HG02885 (cell line): ENCODE measurements around the gene FZD2.
"Not testable (repeated sequence)": the region's sequence is repeated elsewhere in the genome, so short reads cannot be mapped to it uniquely, and the experiment has no call there.

ENCODE experiments used
- ATAC-seq: cut with Tn5 transposase; IDR thresholded peaks from one replicate; pipeline ENCODE4 v1.9.1; 2021; ENCODE audit warnings: mild to moderate bottlenecking; ENCODE audit not compliant: unreplicated experiment, poor library complexity

FZD2 gene

DNA sequence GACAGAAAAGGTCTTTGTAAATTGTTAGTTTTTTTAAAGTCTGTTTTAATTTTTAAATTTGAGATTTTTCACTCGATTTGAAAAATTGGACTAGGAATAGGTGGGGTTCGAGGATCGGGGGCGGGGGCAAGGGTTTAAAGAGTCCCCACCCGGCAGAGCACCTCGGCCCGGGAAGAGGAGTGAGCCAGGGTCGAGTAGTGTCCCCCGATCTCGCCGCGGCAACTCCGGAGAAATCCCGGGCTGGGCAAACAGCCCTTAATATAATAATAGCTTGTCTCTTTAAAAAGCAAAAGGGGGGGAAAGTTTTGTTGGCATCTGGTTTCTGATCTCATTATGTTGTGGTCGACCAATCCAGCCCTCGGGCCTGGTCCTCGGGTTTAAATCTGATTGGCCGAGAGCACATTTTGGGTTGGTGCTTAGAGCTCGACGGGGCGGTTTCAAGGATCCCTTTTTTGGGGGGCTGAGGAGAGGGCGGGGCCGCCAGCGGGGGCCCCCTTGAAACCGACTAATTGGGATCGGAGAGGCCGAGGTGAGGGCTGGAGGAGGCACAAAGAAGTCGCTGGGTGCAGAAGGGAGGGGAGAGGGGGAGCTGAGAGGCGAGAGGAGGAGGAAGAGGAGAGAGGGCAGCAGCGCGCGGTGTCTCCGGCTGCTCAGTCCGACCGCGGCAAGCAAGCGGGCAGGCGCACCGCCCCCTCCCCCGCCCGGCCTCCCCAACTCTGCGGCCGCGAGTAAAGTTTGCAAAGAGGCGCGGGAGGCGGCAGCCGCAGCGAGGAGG, at the start of gene FZD2:
FZD2 (plus strand) TSS at position 653 of the 775 bp plus-strand sequence. CDS start 205 bp downstream, outside the sequence.
- no peak for ATAC-seq

DNA sequence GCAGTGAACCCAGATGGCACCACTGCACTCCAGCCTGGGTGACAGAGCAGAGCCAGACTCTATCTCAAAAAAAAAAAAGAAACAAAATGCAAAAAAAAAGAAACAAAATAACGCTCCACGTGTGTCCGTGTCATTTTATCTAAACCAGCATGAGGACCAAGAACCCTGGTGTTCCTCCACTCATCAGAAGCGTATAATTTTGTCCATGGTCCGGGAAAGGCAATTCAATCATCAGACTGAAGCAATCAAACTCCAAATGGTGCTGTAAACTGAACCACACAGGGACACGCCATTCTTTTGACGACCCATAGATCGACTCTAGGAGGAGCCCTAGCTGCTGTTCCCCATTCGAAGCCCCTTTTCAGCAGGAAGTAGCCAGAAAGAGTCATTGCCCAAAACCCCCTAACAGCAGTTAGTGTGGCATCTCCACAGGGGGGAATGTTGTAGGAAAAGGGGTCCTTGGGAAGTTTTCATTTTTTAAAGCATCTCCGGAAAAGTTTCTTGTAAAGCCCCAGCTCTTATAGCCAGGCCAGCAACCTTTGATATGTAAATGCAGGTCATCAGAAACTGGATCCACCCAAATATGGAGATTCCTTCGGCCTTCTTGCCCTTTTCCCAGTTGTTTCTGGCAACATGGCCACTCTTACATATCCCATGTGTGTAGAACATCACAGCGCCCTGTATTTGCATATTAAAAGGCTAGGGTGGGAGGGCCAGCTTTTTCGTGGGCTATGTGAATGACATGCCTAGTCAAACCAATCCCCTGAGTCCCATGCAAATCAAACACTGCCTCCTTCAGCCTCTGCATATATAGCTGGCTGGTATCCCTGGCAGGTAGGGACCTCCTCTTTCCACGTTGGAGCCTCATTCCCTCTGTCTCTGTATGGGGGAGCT, 45.8 kb upstream of the FZD2 start:
- ATAC-seq, result not testable (repeated sequence)

DNA sequence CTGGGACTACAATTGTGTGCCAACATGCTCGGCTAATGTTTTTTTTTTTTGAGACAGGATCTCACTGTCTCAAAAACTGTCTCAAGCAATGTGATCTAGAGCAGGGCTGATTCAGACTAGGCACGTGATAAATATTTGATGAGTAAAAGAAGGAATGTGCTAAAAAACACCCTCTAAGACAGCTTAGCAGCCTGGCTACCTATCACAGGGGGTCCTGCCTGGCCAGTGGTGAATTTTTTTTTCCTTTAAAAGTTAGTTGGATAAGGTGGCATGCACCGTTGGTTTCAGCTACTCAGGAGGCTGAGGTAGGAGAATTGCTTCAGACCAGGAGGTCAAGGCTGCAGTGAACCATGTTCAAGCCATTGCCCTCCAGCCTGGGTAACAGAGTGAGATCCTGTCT, 39.3 kb upstream of the FZD2 start:
- ATAC-seq, result no peak

DNA sequence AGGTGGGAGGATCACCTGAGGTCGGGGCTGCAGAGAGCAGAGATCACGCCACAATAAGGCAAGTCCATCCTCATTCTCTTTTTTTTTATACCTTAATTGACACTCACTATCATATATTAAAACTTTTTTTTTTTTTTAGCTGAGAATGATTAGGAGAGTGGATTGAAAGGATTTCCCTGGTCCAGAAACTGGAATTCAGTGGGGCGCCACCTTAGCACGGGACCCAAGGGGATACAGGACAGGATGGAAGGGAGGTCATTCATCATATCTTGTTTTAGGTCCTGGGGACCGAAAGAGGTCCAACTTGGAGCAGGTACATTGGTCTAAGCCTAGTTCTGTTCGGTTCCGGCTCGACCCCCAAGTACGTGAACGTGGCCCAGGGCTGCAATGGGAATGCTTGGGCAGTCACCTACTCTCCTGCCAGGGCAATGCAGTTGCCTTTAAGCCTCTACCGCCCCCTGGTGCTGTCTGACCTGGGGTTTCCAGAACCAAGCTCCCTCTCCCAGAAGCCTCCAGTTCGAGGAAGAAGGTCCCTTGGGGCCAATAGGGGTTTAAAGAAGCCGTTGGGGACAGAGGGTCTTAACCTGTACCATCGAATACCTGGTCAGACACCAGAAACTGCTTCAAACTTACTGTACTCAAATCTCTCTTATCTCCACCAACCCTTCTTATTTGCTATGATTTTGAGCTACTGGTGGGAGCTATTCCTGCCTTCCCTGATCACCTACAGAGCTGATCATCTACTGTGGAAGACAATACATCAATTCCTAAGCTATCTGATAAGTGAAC, 34.2 kb upstream of the FZD2 start:
- no peak for ATAC-seq

DNA sequence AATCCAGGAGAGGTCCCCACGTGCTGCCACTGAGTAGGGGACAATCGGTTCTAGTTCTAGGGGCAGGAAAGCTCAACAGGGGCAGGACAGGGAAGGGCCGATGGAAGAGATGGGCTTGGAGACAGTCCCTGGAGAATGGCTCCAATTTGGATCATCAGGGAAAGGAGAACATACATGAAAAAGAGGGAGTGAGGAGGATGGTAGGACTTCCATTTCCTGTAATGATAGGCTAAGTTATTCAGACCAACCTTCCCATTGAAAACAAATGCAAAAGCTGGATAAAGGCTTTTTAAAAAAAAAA, 33.7 kb upstream of the FZD2 start:
- no peak for ATAC-seq

DNA sequence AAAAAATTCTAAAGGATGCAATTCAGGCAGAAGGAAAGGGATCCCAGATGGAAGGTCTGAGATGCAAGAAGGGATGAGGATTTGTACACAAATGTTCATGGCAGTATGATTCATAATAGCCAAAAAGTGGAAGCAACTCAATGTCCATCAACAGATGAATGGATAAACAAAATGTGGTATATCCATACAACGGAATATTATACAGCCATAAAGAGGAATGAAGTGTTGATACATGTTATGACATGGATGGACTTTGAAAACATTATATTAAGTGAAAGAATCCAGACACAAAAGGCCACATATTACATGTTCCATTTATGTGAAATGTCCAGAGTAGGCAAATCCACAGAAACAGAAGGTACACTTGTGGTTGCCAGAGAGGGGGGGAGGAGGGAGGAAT, 30.2 kb upstream of the FZD2 start:
- no peak for ATAC-seq

DNA sequence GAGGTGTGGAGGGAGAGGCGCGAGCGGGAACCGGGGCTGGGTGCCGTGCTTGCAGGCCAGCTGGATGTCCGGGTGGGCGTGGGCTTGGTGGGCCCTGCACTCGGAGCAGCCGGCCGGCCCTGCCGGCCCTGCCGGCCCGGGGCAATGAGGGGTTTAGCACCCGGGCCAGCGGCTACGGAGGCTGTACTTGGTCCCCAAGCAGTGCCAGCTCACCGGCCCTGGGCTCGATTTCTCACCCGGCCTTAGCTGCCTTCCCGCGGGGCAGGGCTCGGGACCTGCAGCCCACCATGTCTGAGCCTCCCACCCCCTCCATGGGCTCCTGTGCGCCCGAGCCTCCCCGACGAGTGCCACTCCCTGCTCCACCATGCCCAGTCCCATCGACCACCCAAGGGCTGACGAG, 29.3 kb upstream of the FZD2 start:
- no peak for ATAC-seq

DNA sequence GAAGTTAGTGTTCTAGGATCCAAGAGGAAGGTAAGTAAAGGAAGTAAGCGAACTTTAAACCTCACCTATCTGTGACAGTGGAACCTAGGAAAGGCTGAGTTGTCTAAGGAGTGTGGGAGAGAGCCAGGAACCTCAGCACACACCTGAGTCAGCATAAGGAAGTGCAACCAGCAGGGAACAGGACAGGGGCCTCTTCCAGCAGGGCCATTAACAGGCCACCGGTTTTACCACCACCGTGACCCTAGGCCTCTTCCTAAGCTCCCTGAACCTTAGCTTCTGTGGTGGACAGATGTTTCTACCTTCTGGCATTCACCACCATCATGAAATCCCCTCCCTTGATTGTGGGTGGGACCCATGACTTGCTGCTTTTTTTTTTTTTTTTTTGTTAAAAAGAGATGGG, 27.4 kb upstream of the FZD2 start:
- ATAC-seq, result no peak

DNA sequence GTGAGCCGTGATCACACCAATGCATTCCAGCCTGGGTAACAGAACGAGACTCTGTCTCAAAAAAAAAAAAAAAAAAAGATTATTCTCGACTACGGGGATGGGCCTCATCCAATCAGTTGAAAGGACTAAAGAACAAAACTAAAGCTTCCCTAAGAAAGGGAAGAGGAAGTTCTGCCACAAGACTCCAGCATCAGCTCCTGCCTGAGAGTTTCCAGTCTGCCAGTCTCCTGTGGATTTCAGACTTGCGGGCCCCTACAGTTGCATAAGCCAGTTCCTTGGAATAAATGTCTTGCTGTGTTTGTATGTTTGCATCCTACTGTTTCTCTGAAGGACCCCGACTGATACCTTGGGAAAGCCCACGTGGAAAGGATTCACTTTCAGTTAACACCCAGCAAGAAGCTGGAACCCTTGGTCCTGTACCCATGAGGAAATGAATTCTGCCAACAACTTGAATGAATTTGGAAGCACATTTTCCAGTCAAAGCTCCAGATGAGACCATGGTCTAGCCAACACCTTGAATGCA, 26.3 kb upstream of the FZD2 start:
- no peak for ATAC-seq

DNA sequence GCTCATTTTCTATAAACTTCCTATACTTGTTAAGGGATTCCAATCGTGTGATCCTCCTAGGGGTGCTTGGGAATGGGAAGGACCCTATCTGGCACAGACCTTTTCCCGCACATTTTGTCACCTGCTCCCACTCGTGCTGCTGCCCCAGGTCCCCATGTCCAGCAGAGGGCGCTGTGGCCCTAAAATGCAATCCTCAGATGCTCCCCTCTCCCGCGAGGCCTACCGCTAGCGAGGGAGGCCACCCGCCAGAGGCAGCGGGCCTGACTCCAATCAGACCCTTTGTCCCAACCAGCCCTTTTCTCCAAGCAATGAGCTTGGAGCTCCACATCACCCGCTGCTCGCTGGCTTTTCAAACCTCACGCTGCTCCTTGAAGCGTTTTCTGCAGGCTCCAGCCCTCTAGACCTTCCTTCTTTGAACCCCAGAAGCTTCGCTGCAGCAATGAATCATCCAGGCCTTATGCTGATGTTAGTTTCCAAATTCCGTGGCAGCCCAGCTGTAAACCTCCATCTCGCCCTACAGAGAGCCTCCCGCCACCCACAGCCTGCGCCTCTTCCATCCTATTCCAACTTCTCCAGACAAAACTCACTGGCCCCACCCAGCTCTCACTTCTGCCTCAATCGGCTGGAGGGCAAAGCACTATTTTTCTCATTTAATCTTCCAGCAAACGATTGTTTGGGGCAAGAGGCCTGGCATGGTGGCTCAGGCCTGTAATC, 23.6 kb upstream of the FZD2 start:
- ATAC-seq, result peak; percentile 68

DNA sequence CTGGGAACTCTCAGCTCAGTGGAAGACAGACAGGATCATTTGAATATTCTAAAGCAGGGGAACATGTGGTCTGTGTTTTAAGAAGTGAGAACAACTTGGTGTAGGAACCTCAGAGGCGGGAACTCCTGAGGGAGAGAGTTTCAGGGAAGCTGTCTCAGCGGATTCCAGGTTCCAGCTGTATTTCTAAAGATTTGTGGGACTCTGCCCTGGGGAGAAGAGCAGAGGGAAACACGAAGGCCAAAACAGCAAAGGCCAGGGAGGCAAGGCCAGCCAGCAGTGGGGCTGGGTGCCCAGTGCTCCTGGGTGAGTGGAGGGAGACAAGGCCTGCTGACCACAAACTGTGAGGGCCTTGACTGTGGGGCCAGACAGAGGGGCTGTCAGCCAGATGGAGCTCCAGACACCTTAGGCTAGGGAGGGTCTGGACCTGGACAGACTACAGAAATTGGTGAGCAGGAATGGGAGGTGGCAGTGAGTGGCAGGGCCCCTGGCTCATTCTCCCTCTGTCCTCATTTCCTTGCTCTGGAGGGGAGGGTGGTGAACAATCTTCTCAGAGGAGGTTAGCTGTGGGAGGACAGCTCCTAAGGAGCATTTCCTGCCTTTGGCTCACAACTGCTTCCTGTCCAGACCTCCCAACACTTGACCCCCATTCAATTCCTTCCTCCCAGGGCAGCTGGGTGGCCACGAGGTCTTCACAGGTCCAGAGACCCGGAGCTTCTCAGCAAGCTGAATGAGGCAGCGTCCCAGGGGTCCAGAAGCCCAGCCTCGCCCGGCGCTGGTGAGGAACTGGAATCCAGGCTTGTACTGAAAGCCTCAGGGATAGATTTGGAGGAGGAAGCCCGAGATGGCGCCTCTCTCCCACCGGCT, 21.0 kb upstream of the FZD2 start:
- no peak for ATAC-seq

DNA sequence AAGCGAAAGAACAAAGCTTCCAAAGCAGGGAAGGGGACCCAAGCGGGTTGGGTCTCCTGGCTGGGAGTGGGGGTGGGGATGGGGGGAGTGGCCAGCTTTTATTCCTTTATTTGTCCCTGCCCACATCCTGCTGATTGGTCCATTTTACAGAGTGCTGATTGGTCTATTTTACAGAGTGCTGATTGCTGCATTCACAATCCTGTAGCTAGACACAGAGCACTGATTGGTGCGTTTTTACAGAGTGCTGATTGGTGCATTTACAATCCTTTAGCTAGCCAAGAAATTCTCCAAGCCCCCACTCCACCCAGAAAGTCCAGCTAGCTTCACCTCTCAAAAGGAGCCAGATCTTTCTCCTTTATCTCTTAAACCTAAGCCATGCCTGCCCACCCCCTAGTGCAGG, 19.4 kb upstream of the FZD2 start:
- not testable (repeated sequence) for ATAC-seq

DNA sequence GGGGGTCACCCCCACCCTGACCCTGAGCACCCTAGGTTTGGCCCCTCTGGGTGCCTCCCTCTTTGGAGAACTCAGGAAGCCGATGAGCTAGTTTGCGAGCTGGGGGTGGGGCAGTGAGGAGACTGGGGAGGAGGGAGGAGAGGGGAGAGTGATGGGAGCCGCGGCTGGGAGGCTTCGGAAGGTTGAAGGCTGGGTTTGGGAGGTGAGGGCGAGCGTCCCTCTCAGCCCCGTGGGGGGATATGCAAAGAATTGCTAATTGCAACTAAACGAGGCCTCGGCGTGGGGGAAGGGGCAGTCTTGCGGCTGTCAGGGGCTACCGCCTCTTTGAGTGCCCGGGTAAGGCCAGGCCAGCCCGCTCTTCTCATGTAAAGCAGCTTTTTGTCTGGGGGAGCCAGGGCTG, 17.6 kb upstream of the FZD2 start:
- no peak for ATAC-seq

DNA sequence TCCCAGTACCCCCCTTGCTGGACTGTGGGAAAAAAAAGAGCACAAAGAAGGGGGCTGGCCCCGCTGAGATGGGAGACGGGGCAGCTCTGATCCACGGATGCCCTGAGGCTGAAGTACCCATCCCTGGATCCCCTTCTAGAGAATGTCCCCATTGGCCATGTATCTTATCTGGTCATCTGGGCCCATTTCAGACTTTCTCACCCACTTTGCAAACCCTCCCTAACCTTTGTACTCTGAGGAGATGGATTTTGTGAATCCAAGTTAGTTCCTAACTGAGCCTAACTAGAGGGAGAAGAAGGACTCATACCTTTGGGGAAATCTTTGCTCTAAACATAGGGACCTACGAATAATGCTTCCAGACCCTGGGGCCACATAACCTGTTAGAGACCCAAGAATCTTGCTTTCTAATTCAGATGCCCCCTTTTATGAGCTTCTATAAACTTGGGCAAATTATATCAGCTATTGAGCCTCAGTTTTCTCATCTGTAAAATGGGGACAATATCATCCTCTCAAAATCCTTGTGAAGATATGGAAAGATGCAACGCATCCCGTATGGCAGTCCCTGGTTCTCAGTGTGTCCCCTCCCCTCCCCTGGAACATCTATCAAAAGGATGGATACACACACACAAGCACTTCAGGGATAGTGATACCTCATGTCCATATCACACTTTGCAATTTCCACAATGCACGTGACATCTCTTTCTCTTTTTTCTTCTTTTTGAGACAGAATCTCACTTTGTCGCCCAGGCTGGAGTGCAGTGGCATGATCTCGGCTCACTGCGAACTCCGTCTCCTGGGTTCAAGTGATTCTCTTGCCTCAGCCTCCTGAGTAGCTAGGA, 16.8 kb upstream of the FZD2 start:
- no peak for ATAC-seq

DNA sequence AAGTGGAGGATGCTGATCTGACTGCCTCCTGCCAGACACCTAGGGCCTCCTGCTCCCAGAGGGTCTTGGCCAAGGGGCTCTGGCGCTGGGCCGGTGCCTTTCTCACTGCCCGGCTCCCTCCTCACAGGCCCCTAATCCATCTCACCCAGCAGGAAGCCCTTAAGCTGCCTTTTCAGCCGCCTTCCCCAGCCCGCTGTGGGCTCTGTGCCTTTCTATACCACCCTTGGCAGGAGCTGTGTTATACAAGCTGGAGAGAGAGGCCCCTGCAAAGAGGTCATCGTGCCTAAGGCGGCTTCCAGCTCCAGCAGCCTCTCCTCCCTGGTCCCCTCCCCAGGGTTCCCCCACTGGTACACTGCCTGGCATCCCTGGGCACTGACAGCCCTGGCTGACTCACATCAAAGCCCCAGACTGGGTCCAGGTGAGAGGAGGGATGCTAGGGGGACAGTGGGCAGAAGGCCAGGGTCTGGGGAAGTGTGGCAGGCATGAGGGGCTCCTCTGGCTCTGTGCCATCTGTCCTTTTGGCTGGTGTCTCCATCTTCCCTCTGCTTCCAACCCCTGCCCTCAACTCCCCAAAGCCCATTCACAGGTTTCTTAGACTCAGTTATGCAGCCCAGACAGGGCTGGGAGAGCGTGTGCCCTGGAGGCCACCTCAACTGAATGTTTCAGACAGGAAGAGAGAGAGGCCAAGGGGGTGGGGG, 15.3 kb upstream of the FZD2 start:
- ATAC-seq, result no peak

DNA sequence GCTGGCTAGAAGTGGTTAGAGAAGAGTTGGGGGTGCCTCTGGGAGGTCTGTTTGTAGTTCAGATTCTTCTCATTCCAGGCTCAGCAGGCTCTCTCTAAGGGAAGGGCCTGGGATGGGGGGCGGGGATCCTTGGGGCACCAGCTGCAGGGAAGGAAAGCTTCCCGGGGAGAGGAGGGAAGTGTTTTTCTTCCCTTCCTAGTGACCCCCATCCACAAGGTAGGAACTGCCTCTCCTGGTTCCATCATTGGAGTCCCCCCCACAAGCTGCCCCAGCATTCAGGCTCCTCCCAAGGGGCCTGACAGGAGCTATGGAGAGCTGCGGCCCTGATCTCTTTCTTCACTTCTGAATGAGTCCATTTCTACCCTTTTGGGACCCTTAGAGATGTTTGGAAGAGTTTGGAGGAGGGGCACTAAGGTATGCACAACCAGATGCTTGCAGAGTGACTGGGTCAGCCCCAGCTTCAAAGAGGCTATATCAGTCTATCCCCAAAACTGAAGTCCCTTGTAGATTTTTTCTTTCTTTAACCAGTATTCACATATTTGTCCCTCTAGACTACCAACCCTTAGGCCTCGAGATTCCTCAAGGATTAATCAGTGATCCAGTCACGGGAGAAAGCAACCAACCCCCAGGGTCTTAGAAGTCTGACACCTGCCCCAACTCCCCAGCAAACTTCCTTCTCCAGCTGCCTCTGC, 13.9 kb upstream of the FZD2 start:
- no peak for ATAC-seq

DNA sequence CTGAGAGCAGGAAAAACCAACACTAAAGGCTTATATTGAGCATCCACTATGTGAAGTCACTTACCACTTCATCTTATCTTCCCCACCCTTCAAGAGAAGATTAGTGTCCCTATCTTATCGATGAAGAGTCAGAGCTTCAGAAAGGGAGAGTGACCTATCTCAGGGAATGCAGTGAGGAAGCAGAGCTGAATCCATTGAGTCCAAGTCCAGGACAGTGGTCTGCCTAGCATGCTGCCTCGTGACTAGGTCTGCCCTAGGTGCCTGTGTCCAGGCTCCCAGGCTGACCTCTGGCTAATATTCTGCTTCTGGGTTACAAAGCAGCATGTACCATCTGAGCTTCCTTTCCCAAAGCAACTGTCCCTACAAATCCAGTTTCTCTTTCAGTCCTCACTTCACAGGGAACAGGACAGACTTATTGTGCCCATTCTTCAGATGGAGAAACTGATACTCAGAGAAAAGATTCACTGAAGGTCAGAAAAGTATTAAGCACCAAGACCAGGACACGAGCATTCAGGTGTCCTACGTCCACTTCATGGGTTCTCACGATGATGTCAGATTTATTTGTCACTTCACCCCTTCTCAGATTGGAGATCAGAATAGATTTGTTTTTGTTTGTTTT, 13.3 kb upstream of the FZD2 start:
- ATAC-seq, result no peak
